Glutamatergic neuron (in vitro differentiated cells): ENCODE results near the gene KCNK2. TPM values are rescaled to one million over a fixed set of nuclear protein-coding genes. Genes with fewer than 3 reads are reported as not detected.

Source experiments
- DNase-seq: peaks from one replicate; pipeline ENCODE4 v3.0.0; 2022
- H3K27ac Mint-ChIP-seq: one replicate; pipeline ENCODE4 v1.8.0; 2020; ENCODE audit warnings: mild to moderate bottlenecking, mixed read lengths, inconsistent platforms; ENCODE audit not compliant: unreplicated experiment
- H3K27me3 Mint-ChIP-seq: one replicate; pipeline ENCODE4 v1.8.0; 2020; ENCODE audit warnings: mild to moderate bottlenecking, moderate library complexity, mixed read lengths, inconsistent platforms; ENCODE audit not compliant: unreplicated experiment
- H3K36me3 Mint-ChIP-seq: one replicate; pipeline ENCODE4 v1.8.0; 2020; ENCODE audit warnings: mild to moderate bottlenecking, mixed read lengths, inconsistent platforms; ENCODE audit not compliant: unreplicated experiment
- H3K4me1 Mint-ChIP-seq: one replicate; pipeline ENCODE4 v1.8.0; 2020; ENCODE audit warnings: mild to moderate bottlenecking, low read depth, mixed read lengths, inconsistent platforms; ENCODE audit not compliant: unreplicated experiment
- H3K4me3 Mint-ChIP-seq: one replicate; pipeline ENCODE4 v1.8.0; 2020; ENCODE audit warnings: mild to moderate bottlenecking, mixed read lengths, inconsistent platforms; ENCODE audit not compliant: unreplicated experiment
- H3K9me3 Mint-ChIP-seq: one replicate; pipeline ENCODE4 v1.8.0; 2020; ENCODE audit warnings: mild to moderate bottlenecking, moderate library complexity, mixed read lengths, inconsistent platforms; ENCODE audit not compliant: unreplicated experiment
- total RNA-seq: library from RNA; stranded (reverse); fragmentation: NEBNext Ultra II Directional; extraction: Animal tissue kit (Norgen Biotek cat#: 25700); gene quantifications from one replicate; pipeline ENCODE4 v1.2.1, GENCODE V29; 2021; ENCODE audit not compliant: unreplicated experiment
- TF ChIP-seq, protein P1 (sequence below): fragments of 200-600 bp; sonication (generic); IDR thresholded peaks from one replicate; pipeline ENCODE4 v1.5.0; 2021; ENCODE audit not compliant: partially characterized antibody, unreplicated experiment

Gene KCNK2
- total RNA-seq, 1 donor from 2014 or later = not detected

DNA sequence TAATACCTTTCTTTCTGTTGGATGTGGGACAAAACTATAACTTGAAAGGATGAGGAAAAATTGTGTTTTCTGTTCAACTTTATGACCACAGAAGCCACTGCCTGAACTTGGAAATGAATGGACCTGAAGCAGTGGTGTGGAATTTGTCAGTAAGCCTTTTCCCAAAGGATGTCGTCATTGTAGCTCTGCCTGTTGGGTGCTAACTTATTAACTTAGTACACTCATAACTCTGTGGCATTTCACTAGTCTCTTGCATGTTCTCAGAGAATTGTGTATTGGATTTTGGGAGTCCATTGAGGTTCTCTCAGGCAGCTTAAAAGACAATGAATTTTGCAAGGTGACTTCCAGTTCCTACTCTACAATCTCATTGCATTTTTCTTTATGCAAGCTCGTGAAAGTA lies 49.6 kb downstream of the KCNK2 start:
- no peaks in the 10 kb centered on the region for H3K27me3 Mint-ChIP-seq
- no peak for DNase-seq
- no peaks in the 10 kb centered on the region for H3K36me3 Mint-ChIP-seq
- H3K4me3 Mint-ChIP-seq = no peak overlapping the region
- no peaks in the 10 kb centered on the region for H3K9me3 Mint-ChIP-seq
- no peaks in the 10 kb centered on the region for H3K4me1 Mint-ChIP-seq
- TF ChIP-seq, protein P1, sequence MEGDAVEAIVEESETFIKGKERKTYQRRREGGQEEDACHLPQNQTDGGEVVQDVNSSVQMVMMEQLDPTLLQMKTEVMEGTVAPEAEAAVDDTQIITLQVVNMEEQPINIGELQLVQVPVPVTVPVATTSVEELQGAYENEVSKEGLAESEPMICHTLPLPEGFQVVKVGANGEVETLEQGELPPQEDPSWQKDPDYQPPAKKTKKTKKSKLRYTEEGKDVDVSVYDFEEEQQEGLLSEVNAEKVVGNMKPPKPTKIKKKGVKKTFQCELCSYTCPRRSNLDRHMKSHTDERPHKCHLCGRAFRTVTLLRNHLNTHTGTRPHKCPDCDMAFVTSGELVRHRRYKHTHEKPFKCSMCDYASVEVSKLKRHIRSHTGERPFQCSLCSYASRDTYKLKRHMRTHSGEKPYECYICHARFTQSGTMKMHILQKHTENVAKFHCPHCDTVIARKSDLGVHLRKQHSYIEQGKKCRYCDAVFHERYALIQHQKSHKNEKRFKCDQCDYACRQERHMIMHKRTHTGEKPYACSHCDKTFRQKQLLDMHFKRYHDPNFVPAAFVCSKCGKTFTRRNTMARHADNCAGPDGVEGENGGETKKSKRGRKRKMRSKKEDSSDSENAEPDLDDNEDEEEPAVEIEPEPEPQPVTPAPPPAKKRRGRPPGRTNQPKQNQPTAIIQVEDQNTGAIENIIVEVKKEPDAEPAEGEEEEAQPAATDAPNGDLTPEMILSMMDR = no peak
- H3K27ac Mint-ChIP-seq = no peak overlapping the region

DNA sequence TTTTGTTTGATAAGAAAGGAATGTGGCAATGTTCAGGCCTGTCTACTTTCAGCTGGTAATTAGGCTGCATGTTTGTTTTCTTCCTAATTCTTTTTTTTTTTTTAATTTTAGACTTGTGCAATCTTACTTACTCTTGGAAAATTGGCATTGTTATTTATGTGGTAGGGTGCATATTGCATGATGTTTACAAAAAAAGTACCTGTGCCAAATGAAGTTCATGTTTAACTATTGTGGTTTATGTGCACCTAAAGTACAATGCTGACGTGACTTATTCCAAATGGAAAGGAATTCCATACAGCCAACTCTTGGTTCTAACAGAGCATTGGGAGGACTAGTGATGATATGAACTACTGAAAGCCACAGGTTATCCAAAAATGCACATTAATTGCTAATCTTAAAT lies 51.0 kb downstream of the KCNK2 start:
- TF ChIP-seq, protein P1 = no peak
- H3K4me3 Mint-ChIP-seq = no peak overlapping the region
- no peaks in the 10 kb centered on the region for H3K9me3 Mint-ChIP-seq
- H3K27me3 Mint-ChIP-seq = no peaks in the 10 kb centered on the region
- no peaks in the 10 kb centered on the region for H3K36me3 Mint-ChIP-seq
- DNase-seq = no peak
- no peak overlapping the region for H3K27ac Mint-ChIP-seq
- H3K4me1 Mint-ChIP-seq = no peaks in the 10 kb centered on the region

DNA sequence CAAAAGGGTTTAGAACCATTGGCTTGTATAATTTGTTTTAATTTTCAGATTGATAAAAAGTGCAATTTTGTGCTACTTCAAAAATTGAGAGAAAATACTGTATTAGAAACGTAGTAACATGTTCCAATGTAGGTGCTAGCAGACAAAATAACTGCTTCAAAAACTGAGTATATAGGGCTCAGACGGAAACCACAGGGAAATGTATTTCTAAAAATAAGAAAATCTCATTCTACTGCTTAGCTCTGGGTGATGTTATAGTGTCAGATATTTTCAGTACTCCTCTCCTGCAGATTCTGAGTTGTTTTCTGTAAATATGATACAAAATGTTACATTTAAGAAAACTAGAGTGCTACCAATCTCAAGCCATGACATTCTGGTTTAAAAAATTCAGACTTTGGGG lies 55.4 kb downstream of the KCNK2 start:
- H3K9me3 Mint-ChIP-seq = no peaks in the 10 kb centered on the region
- no peak overlapping the region for H3K4me3 Mint-ChIP-seq
- no peak overlapping the region for H3K27ac Mint-ChIP-seq
- H3K27me3 Mint-ChIP-seq = no peaks in the 10 kb centered on the region
- no peak for DNase-seq
- TF ChIP-seq, protein P1 = no peak
- no peaks in the 10 kb centered on the region for H3K4me1 Mint-ChIP-seq
- H3K36me3 Mint-ChIP-seq = no peaks in the 10 kb centered on the region

DNA sequence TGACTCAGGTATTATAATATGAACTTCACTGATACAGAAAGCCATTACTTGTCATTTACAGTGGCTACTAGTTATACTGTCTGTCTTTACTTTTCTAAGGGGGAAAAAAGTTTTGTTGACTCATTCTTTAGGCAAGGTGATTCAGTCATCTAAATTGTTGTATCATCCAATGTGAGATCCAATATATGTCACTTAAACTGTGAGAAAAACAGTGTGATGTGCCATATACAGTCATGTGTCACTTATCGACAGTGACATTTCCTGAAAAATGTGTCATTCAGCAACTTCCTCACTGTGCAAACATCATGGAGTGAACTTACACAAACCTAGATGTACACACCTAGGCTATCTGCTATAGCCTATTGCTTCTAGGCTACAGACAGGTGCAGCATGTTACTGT lies 57.6 kb downstream of the KCNK2 start:
- no peaks in the 10 kb centered on the region for H3K36me3 Mint-ChIP-seq
- H3K27ac Mint-ChIP-seq = no peak overlapping the region
- H3K4me3 Mint-ChIP-seq = no peak overlapping the region
- DNase-seq = no peak
- H3K9me3 Mint-ChIP-seq = no peaks in the 10 kb centered on the region
- H3K27me3 Mint-ChIP-seq = no peaks in the 10 kb centered on the region
- no peaks in the 10 kb centered on the region for H3K4me1 Mint-ChIP-seq
- TF ChIP-seq, protein P1 = no peak

GRCh38 chr1:215141460-215141859 lies 58.9 kb downstream of the KCNK2 start:
- no peak for DNase-seq
- Mint-ChIP-seq H3K4me3 (no peak overlapping the region), H3K36me3 (no peaks in the 10 kb centered on the region), H3K4me1 (no peaks in the 10 kb centered on the region), H3K27me3 (no peaks in the 10 kb centered on the region), H3K9me3 (no peaks in the 10 kb centered on the region), H3K27ac (no peak overlapping the region)
- TF ChIP-seq, protein P1 = no peak
